HG03039 (cell line): Measurements from ENCODE around the gene CDH13.

Source experiments
- ATAC-seq: cut with Tn5 transposase; IDR thresholded peaks from one replicate; pipeline ENCODE4 v1.9.1; 2021; ENCODE audit warnings: mild to moderate bottlenecking, moderate library complexity; ENCODE audit not compliant: unreplicated experiment

Gene CDH13

DNA sequence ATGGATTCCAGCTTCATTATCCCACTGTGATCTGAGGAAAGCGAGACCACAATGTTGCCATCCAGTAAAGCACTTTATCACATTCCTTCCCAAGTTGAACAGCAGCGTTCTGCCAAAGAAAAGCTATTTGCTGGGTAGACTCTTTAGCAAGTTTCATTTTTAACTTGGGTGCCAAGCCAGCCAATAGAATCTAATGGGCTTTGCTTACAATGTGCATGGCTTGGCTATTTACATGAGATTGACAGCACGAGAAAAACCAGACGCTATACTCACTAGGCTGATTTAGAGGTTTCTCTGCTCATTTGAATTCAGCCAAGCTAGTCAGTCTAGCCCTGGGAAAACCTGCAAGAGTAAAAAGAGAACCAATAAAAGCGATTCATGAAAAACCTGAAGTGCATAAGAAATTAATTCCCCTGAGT lies 108.9 kb downstream of the CDH13 start:
- no peak for ATAC-seq

DNA sequence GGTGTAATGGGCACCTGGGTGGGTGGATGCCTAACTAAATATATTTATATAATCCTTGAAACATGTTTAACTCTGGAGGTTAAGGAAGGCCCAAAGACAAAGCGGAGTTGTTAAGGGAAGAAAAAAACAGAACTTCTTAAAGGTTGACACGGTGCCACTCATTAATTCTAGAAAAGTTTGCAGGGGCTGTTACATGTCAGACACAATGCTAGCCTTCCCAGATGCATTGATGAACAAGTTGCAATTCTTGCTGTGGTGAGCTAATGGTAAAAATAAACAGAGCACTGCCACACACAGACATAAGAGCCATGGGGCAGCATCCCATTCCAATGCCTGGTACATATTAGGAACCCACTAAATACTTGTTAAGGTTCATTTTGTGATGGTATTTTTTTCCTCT lies 109.5 kb downstream of the CDH13 start:
- no peak for ATAC-seq

DNA sequence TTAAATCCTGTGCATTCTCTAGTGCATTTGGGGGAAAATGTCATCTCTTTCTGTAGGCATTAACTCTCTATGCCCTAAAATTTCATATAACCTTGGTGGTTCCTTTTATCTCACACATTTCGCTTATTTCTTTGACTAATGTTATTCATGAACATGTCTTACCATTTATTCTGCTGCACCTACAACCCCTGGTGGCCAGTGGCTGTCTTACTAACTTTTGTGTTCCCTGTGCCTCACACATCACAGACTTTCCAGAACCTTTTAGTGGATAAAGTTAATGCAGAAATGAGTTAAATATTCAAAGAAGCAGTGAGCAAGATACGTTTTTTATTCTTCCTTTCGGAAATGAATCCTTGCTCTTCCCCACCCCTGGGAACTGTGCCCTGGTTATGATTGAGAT lies 111.9 kb downstream of the CDH13 start:
- no peak for ATAC-seq

DNA sequence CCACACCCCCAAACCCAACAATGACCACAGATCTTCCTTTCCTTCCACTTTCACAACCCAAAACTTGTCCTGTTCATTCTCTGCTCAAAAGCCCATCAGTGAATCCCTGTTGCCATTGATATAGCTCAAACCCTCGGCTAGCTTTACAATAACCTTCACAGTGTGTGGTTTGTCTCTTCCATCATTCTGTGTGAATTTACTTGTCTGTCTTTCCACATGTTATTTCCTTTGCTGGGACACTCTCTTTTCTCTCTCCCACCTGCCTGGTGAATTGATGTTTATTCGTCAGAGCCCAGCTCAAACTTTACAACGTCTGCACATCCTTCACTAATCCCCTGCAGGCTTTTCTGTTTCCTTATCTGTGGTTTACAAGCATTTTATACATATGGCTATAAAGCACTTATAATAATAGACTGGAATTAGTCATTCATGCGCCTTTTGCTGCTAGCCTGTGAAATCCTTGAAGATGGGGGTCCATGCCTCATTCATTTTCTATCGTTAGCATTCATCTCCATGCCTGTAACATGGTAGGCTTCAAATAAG lies 114.4 kb downstream of the CDH13 start:
- ATAC-seq: no peak

DNA sequence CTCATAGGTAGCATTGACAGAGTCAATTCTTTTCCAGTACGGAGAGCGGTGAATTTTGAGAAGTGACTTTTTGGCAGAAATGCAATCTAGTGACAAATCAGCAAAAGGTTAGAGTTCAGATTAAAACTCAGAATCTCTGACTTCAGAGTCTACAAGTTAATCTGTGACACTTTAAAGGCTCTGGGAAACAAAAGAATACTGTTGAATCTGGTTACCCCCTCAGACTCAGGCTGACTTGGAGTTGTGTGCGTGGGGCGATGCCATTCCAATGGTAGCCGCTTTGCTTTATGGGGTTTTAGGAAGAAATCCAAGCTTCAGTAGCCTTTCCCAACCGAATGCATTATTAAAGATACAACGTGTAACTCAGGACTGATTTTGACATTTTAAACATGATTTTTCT lies 118.2 kb downstream of the CDH13 start:
- no peak for ATAC-seq

DNA sequence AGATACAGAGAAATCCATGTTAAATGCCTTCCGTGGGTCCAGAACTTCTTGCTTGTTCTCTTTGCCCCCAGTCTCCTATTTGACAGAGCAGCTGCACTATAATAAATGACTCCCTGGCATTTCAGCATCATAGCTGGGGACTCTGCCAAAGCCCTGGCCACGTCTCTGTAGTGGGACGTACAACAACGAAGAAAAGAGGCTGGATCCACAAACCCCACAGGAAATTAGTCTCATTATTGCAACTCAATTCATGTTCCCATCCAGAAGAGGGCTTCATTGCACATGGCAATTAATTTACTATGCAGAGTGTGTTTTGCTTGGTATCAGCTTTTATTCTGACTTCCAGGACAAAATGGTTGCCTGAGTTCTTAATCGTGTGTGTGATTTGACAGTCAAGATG lies 121.3 kb downstream of the CDH13 start:
- no peak for ATAC-seq

DNA sequence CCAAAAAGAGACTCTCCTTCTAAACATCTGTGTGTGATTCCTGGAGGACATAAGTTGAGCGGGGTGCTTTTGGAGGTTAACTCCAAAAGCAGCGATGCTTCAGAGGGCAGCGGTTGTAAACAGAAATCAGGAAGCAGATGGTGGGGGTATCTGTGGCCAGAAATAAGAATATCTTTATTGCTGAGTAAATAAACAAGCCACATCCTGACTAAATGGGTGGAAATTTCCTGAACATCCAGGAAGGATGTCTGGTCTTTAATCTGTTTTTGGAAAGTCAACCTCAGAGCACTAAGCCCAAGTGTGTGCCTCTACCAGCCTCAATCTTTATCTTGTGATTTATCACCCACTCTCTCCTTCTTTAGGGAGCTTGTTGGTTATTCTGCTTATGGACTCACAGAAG lies 123.3 kb downstream of the CDH13 start:
- ATAC-seq: no peak

DNA sequence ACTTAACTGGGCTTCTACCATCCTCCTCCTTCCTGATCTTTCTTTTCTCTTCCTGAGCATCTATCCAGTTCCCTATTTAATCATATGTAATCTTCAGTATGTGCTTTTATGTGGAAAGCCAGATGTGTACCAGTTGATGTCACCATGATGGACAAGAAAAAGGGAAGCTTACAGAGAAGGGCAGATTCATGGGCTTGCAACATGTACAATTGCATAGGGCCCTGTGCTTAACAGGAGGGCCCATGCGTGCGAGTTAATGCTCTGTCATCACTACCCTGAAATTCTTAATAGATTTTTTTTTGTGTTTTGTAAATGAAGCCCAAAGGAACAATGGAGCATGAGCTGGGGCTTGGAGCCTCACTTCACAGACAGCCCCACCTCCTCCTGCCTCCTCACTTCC lies 124.3 kb downstream of the CDH13 start:
- ATAC-seq: no peak

DNA sequence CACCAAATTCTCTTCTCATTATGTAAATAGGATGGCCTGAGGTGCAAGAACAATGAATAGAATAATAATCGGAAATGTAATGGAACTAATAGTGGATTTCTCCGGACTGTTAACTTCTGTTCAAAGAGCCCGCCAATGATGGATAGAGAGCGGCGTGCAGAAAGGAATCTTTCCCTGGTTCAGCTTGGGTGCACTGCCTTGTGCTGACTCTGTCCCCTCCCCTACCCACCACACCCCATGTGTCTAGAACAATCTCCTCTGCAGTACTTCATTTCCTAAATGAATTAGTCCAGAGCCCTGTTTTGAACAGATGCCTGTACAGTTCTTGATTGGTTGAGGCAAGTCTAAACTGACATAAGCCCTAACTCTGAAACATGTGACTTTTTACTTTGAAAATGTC lies 125.4 kb downstream of the CDH13 start:
- no peak for ATAC-seq

DNA sequence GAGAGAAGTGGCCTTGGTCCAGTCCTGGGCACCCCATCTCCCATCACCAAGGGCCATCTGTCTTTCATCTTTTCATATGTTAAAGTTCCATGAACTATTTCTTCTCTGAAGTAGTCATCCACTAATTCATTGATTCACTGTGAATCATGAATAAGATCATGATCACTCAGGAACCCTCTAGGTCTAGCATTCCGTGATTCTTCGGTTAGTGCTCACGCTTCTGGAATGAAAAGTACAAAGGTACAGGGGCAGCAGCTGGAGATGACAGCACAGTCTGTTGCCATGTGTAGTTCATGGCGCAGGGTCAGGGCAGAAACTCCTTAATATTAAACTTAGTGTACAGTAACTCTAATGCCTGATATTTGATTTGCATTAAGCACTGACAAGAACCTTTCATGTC lies 127.1 kb downstream of the CDH13 start:
- ATAC-seq: no peak

DNA sequence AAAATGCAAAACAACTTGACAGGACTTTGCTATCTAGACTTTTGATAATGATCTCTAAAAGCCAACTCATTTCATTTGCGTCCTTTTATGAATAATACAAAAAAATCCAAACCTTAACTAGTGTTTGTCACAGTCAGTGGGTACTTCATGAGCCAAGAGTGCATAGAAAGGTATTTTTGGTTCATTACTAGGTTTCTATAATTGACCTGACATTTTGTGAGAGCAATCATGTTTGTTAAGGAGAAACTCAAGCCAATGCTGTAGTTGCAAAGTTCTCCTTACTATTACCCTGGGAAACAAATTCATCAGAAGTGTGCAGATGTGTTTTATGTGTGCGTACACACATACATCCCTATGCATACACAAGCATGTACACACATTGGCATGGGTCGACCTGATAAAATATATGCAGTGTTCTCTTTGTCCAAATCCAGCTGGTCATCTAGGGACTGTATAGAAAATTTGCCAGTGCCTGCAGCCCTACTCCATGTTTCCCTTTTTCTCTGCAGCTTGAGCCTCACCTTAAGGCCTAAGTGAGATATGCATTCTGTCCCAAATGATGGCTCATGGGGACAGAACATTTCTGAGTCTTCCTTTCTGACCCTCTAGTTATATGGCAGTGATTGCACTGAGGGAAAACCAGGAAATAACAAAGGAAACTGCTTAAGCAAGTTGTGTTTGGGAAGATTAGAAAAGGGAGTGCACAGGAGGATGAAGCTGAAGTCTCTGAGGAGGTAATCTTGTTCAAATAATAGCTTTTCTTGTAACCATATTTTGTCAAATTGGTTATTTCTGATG lies 128.1 kb downstream of the CDH13 start:
- no peak for ATAC-seq

DNA sequence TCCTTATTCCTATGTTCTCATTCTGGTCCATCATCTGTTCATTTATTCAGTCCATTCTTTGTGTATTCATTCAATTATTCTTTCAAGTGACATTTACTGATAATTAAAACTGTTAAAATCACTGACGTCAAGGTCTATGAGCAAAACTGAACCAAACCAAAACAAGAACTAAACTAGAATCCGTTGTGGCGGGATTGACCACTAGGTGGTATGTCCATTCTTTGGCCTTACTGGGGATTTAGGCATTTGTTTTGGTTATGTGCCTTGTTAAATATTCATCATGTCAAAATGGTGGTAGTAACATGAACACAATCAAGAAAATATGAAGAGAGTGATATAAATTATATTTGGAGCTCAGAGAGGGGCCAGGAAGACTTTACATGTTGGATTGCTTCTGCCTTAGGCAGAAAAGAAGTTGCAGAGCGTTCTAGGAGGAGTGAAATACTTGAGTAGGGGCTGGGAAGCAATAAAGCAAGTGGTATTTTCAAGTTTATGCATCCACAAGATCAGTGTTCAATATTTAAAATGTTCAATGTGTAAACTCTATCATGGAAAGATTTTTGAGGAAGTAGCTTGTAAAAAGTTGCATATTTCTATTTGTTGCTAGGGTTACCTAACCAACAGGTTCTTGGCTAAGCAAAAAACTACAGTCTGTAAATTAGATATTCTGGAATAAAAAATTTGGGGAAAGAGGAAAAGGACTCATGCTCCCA lies 129.0 kb downstream of the CDH13 start:
- no peak for ATAC-seq

DNA sequence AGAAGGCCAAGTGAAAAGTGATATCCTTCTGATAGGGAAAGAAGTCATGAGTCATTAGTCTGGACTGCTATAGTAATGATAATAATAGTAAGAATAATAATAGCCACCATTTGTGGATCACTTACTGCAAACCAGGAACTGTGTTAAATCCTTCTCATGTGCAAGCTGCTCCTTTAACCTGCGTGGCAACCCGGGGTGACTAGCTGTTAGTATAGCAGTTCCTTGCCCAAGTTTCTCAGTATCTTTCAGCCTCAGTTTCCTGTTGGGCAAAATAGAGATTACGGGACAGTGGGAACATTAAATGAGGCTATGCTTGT lies 129.5 kb downstream of the CDH13 start:
- ATAC-seq: no peak

DNA sequence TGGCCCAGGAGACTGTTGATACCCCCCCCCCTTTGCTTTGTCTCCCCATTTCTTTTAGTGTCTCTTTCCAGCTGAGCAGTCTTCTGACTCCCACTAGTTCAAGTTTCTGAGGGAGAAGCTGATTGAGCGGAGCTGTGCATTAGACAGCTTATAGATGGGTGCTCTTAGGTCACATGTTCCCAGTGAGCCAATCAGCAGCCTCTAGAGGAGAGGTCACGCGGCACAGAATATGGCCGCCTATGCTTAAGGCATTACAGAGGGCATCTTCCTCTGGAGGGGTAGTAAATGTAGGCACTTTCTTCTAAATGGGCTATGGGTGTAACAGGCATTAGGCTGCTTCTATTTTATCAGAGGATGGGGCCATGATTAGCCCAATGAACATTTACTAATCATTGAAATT lies 131.6 kb downstream of the CDH13 start:
- no peak for ATAC-seq

DNA sequence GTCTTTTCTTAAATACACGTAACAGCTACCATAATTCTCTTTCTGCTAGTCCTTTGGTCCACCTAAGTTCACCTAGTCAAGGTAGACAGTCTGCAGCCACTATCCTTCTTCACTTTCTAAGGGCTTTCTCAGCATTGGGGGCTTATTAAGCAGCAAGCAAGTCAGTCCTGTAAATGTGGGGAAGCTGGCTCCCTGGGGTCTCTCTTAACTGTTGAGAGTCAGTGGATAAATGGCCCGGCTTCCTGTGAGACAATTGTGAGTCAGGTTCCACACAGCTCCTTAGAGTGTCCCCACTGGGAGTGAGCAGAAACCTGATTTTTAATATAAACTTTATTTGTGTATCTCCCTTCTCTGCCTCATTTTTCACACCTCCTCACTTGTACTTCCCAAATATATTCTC lies 132.1 kb downstream of the CDH13 start:
- ATAC-seq: no peak

DNA sequence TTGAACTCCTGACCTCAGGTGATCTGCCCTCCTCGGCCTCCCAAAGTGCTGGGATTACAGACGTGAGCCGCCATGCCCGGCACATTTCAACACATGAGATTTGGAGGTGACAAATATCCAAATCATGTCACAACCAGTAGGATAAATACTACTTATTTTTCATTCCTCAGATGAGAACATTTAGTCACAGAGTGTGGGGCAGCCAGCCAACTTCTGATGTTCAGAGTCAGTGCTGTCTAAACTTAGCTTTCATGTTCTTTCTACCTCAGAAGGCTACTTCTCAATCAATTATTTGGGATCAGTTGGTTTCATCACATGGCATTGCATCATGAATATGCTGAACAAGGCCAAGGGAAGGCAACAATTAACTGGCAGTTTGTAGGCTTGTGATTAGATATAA lies 134.5 kb downstream of the CDH13 start:
- ATAC-seq: no peak

DNA sequence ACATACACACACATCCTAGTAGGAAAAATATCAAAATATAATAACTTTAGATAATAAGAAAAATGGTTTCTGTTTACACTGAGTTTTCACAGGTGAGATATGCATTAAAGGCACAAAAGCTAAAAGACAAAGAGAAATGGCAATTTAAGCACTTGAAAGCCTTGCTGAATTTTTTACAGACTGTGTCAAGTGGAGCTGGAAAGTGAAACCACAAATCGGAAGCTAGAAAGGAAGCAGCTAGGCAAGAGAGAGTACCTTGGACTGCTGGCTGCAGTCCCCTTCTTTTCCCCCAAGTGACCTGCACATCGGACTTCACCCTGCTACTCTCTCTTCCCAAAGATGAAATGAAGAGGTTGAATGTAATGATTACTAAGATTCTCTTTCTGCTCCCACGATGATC lies 135.1 kb downstream of the CDH13 start:
- ATAC-seq: no peak

DNA sequence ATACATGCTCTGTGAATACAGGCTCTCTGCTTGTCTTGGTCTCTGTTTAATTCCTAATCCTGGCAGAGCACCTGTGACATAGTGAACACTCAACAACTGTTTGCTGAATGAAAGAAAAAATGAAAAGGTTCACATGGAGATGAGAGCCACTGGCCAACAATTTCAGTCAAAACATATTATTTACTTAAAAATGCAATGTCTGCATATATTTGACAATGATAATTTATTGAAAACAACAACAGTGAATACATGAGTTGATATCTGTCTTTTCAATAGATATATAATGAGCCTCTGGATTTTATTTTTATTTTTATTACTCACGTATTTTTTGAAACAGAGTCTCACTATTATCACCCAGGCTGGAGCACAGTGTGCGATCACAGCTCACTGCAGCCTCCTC lies 136.6 kb downstream of the CDH13 start:
- no peak for ATAC-seq

DNA sequence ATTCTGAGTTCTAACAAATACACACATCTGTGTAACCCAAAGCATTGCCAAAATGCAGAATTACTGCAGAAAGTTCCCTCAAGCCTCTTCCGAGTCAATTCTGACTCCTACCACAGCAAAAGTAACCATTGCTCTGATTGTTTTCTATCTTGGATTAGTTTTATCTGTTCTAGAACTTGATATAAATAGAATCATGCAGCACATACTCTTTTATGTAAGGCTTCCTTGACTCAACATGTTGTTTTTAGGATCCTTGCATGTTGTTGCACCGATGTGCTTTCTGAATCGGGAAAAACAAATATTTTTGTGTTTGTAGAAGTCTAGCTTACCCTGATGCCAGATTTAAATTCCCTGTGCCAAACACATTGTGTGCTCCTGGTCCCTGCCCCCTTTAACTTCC lies 140.4 kb downstream of the CDH13 start:
- ATAC-seq: no peak

DNA sequence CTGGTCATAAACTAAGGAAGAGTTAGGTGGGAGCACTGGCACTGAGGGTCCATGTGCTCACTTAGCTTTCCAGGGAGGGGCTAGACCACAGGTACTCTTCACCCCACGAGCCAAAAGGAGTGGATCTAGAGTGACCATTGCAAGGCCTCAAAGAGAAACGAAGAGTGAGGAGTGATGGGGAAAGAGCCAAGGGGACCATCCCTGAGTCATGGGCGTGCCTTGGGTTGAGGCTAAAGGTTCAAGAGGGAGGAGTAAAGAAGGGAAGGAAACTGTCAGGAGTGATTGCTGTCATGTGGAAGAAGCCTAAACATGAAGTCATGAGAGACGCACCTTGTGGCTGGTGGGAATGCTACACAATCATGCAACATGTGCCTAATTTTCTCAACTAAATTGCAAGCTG lies 141.0 kb downstream of the CDH13 start:
- ATAC-seq: no peak

DNA sequence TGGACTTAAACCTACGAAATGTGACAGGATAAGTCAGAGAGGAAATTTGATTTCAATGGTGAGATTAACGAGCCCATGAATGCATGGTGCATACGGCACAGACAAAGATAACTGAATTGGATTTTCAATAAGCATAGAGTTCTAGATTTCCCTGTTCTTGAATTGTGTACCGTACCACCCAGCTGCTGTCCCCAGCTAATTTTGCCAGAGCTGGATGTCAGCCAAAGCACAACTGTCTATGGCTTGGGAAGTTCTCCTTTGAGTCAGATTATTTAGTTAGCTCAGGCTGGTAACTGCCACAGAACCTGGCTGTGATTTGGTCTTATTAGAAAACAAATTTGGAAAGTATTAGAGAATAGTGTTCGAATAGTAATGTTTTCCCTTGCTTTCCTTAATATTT lies 143.1 kb downstream of the CDH13 start:
- ATAC-seq: no peak

DNA sequence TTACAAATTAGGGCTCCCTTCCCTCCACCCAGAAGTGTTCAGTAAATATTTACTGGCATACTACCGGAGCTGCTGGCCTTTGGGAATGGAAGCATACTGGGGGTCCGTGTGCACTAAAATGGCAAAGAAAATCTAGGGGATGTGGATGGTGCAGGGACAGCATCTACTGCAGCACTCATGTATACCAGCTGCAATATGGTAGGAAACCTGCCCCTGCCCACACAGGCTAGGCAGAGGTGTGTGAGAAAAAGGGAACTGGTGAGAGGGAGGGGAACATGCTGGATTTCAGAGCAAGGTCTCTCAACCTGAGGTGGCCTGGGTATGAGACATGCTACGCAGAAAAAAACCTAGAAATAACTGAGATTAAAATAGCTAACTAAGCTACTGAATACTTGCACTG lies 145.4 kb downstream of the CDH13 start:
- ATAC-seq: no peak

DNA sequence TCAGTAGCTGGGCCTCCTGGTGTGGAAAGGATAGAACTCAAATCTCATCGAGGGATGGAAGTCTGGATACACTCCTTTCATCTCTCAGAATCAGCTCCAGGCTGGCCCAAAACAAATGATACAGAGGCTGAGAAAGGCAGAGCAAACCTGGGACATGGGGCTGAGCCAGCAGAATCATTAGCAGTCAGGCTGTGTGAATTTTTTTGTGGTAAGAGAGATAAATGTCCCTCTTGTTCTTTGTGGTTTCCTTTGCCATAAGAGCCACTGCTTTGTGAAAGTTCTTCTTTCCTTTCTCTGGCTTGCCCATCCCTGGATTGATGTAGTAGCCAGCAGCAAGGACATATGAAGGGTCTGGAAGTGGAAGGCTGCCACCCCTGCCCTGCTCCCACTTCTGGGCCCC lies 146.2 kb downstream of the CDH13 start:
- ATAC-seq: no peak
